ENCODE measurements around the gene TSPAN3.

- TF ChIP-seq, protein P1, sequence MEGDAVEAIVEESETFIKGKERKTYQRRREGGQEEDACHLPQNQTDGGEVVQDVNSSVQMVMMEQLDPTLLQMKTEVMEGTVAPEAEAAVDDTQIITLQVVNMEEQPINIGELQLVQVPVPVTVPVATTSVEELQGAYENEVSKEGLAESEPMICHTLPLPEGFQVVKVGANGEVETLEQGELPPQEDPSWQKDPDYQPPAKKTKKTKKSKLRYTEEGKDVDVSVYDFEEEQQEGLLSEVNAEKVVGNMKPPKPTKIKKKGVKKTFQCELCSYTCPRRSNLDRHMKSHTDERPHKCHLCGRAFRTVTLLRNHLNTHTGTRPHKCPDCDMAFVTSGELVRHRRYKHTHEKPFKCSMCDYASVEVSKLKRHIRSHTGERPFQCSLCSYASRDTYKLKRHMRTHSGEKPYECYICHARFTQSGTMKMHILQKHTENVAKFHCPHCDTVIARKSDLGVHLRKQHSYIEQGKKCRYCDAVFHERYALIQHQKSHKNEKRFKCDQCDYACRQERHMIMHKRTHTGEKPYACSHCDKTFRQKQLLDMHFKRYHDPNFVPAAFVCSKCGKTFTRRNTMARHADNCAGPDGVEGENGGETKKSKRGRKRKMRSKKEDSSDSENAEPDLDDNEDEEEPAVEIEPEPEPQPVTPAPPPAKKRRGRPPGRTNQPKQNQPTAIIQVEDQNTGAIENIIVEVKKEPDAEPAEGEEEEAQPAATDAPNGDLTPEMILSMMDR (IDR thresholded peaks at IDR 0.05 in 4 of 5, conservative IDR thresholded peaks at IDR 0.05 in 1 of 5): no peak
- TF ChIP-seq POLR2A (IDR thresholded peaks at IDR 0.05): no peak
Observed at GRCh38 chr15:77085297-77085696, 14.4 kb upstream of the TSPAN3 start.

Data from gastrocnemius medialis (tissue), 4 donors.